Measurements from ENCODE around the gene DCUN1D2. TPM values are rescaled to one million over a fixed set of nuclear protein-coding genes. Genes with fewer than 3 reads are reported as not detected.

DCUN1D2 gene
- total RNA-seq, 2 donors from 2014 or later, result 35.8 to 44.7 TPM

DNA sequence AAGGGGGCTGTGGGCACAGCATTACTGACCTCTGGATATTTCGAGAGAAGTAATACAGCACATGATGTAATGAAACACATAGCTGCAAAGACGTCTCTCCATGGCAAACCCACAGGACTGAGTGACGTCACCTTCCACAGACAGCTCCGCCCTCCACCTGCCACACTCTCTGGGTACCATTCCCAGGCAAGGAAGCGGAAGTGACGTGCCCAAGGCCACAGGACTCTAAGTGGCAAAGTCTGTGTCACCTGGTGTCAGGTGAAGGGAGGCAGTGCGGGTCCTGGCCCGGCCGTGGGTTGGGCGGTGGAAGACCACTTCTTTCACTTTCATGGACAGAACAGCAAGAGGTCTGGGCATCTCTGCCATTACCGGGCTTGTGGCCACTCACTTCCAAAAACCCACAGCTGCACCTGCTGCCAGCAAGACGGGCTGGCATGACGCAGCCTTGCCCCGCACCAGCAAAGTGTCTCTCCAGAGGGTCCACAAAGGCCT, 30.4 kb downstream of the DCUN1D2 start:
- Mint-ChIP-seq H3K9me3 (no peaks in the 10 kb centered on the region), H3K4me1 (peaks cover 4% of the 10 kb centered on the region), H3K27me3 (ENCODE audit: insufficient read depth) (no peaks in the 10 kb centered on the region), H3K4me3 (no peak overlapping the region), H3K36me3 (ENCODE audit: low read depth) (peaks cover 79% of the 10 kb centered on the region), H3K27ac (no peak overlapping the region)
- Histone ChIP-seq H3K4me3 (ENCODE audit: low read length) (no peak overlapping the region), H3K9me3 (ENCODE audit: control insufficient read depth, low read length) (no peaks in the 10 kb centered on the region), H3K4me1 (ENCODE audit: control insufficient read depth, insufficient read depth, low read length) (no peaks in the 10 kb centered on the region), H3K36me3 (ENCODE audit: control insufficient read depth, insufficient read depth, low read length) (peaks cover 85% of the 10 kb centered on the region), H3K9ac (ENCODE audit: extremely low read depth, low read length, poor library complexity, severe bottlenecking) (no peak overlapping the region), H3K27me3 (ENCODE audit: control insufficient read depth, insufficient read depth, low read length, poor library complexity, severe bottlenecking) (no peaks in the 10 kb centered on the region), H3K27ac (ENCODE audit: low read depth, low read length) (no peak overlapping the region)
- 95% methylated on average over 10 to 14 of the region's 14 CpGs for WGBS, 2 experiments (ENCODE audit: insufficient coverage in 1 of 2, insufficient read length in 1 of 2)
- TF ChIP-seq, protein P1, sequence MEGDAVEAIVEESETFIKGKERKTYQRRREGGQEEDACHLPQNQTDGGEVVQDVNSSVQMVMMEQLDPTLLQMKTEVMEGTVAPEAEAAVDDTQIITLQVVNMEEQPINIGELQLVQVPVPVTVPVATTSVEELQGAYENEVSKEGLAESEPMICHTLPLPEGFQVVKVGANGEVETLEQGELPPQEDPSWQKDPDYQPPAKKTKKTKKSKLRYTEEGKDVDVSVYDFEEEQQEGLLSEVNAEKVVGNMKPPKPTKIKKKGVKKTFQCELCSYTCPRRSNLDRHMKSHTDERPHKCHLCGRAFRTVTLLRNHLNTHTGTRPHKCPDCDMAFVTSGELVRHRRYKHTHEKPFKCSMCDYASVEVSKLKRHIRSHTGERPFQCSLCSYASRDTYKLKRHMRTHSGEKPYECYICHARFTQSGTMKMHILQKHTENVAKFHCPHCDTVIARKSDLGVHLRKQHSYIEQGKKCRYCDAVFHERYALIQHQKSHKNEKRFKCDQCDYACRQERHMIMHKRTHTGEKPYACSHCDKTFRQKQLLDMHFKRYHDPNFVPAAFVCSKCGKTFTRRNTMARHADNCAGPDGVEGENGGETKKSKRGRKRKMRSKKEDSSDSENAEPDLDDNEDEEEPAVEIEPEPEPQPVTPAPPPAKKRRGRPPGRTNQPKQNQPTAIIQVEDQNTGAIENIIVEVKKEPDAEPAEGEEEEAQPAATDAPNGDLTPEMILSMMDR (conservative IDR thresholded peaks at IDR 0.05), result no peak
- DNase-seq, result no peak

DNA sequence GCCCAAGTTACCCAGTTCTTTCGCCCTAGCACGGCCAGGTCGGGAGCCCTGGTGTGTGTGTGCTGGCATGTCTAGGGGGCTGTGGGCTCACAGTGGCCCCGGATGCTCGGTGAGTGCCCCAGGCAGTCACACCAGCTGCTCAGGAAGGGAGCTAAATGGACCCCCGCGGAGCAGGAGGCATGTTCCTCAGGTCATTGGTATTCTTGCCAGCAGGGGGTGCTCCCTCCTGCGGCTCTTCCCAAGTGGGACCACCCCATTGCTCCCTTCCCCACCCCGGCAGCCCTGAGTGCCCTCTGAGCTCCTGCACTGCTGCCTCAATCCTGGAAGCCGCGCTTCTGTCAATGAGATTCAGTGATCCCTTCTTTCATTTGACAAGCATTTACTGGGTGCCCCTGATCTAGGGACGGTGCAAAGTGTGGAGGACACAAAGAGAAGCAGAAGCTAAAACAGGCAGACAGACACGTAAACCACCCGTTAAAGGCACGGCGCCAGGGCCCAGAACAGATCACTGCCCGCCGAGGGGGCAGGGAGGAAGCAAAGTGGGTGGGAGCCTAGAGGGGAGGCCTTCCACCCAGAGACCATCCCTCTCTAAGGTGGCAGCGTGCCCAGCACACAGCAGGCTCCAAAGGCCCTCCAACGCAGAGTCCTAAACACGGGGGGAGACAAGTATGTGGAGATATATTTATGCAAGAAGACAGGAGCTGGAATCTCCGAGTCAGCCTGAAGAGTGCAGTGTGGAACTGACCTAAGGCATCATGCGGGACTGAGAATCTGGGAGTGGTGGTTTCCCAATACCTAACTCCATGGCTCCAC, 32.1 kb downstream of the DCUN1D2 start:
- 91% methylated on average over 16 to 23 of the region's 23 CpGs for WGBS, 2 experiments (ENCODE audit: insufficient coverage in 1 of 2, insufficient read length in 1 of 2)
- H3K9me3 Mint-ChIP-seq, result no peaks in the 10 kb centered on the region
- H3K4me3 Mint-ChIP-seq, result no peak overlapping the region
- peak; percentile 74 for DNase-seq
- peak overlapping the region; percentile 64 for H3K27ac Mint-ChIP-seq
- H3K4me1 Mint-ChIP-seq, result peaks cover 4% of the 10 kb centered on the region
- no peaks in the 10 kb centered on the region for H3K27me3 Mint-ChIP-seq (ENCODE audit: insufficient read depth)
- H3K4me1 ChIP-seq (ENCODE audit: control insufficient read depth, insufficient read depth, low read length), result no peaks in the 10 kb centered on the region
- no peak overlapping the region for H3K27ac ChIP-seq (ENCODE audit: low read depth, low read length)
- H3K4me3 ChIP-seq (ENCODE audit: low read length), result no peak overlapping the region
- H3K9me3 ChIP-seq (ENCODE audit: control insufficient read depth, low read length), result no peaks in the 10 kb centered on the region
- H3K9ac ChIP-seq (ENCODE audit: extremely low read depth, low read length, poor library complexity, severe bottlenecking), result no peak overlapping the region
- peaks cover 81% of the 10 kb centered on the region for H3K36me3 Mint-ChIP-seq (ENCODE audit: low read depth)
- TF ChIP-seq, protein P1 (conservative IDR thresholded peaks at IDR 0.05), result peak; percentile 57
- no peaks in the 10 kb centered on the region for H3K27me3 ChIP-seq (ENCODE audit: control insufficient read depth, insufficient read depth, low read length, poor library complexity, severe bottlenecking)
- H3K36me3 ChIP-seq (ENCODE audit: control insufficient read depth, insufficient read depth, low read length), result peaks cover 75% of the 10 kb centered on the region

DNA sequence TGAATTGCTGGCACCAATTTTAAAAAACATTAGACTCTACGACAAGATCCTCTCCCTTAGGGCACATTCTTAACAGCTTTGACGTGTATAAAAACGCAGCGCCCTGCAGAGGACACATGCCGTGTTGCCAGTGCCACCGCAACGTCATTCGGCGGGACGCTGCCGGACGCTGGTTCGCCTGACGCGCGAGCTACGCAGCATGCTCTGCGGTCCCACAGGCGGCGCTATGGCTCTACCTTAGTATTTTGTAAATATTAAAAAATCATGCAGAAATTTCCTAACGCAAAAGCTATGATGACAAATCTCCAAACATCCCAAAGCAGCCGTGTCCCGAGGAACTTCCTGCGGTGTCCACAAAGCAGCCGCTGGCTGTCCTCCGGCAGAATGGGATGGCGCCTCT, 33.0 kb downstream of the DCUN1D2 start:
- H3K4me3 ChIP-seq (ENCODE audit: low read length), result no peak overlapping the region
- H3K36me3 Mint-ChIP-seq (ENCODE audit: low read depth), result peaks cover 78% of the 10 kb centered on the region
- H3K9ac ChIP-seq (ENCODE audit: extremely low read depth, low read length, poor library complexity, severe bottlenecking), result no peak overlapping the region
- H3K27ac ChIP-seq (ENCODE audit: low read depth, low read length), result no peak overlapping the region
- H3K9me3 ChIP-seq (ENCODE audit: control insufficient read depth, low read length), result no peaks in the 10 kb centered on the region
- H3K27ac Mint-ChIP-seq, result no peak overlapping the region
- H3K4me3 Mint-ChIP-seq, result no peak overlapping the region
- WGBS, 2 experiments (ENCODE audit: insufficient coverage in 1 of 2, insufficient read length in 1 of 2), result 96 to 98% methylated on average over 26 to 27 of the region's 27 CpGs
- no peaks in the 10 kb centered on the region for H3K27me3 Mint-ChIP-seq (ENCODE audit: insufficient read depth)
- H3K4me1 Mint-ChIP-seq, result peaks cover 4% of the 10 kb centered on the region
- no peaks in the 10 kb centered on the region for H3K9me3 Mint-ChIP-seq
- H3K27me3 ChIP-seq (ENCODE audit: control insufficient read depth, insufficient read depth, low read length, poor library complexity, severe bottlenecking), result no peaks in the 10 kb centered on the region
- DNase-seq, result no peak
- no peaks in the 10 kb centered on the region for H3K4me1 ChIP-seq (ENCODE audit: control insufficient read depth, insufficient read depth, low read length)
- TF ChIP-seq, protein P1 (conservative IDR thresholded peaks at IDR 0.05), result peak; percentile 29
- peaks cover 72% of the 10 kb centered on the region for H3K36me3 ChIP-seq (ENCODE audit: control insufficient read depth, insufficient read depth, low read length)
